ENCODE results near the gene GRHPR.
"Not testable (repeated sequence)": the region's sequence is repeated elsewhere in the genome, so short reads cannot be mapped to it uniquely, and the experiment has no call there.

GRHPR gene

DNA sequence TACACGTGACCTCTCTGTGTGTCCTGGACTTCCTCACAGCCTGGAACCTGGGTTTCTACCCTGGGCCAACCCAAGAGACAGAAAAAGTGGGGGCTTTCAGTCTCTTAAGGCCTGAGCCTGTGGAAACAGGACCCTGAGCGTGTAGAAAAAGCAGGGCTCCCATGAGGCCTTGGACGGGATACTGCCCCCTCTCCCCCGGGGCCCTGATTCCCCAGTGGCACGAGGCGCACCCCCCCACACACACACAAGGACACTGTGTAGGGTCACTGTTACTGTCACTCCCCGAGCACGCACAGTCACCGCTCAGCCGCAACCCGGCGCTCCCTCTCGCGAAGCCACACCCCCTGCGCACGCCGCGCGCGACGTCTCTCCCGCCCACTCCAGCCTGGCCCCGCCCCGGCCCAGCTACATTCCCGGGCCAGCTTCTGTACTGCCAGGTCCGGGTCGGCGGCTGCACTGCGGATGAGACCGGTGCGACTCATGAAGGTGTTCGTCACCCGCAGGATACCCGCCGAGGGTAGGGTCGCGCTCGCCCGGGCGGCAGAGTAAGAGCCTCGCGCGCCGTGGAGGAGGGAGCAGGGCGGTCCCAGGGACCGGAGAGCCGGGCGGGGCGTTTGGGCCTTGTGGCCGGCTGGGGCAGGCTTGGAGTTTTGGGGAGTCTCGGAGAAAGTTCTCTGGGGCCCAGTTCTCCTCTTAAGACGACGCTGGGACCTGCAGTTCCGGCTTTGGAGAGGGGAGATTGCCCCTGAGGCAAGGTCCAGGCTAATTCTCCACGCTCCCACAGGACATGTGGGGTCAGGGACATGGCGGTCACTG is at the start of gene GRHPR:
GRHPR (plus strand) TSS at position 408 of the 816 bp plus-strand sequence; CDS start at position 463, 55 bp downstream.
- peak; percentile 87 for DNase-seq (ENCODE audit: low spot score)

GRCh38 chr9:37372839-37373238 is 49.7 kb upstream of the GRHPR start:
- peak; percentile 63 for DNase-seq (ENCODE audit: low spot score)

GRCh38 chr9:37373621-37374020 is 48.9 kb upstream of the GRHPR start:
- peak; percentile 69 for DNase-seq (ENCODE audit: low spot score)

DNA sequence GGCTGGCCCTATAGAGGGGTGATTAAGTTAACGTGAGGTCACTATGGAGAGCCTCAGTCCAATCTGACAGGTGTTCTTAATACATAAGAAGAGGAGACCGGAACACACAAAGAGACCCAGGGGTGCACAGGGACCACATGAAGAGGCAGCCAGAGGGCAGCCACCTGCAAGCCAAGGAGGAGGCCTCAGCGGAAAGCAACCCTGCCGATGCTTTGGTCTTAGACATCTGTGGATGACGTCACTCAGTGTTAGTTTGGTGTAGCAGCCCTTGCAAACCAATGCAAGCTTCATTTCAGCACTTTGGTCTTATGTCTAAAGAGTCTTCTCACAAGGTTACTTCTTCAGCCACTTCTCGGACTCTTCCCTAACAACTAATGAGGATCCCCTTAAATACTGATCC is 47.6 kb upstream of the GRHPR start:
- peak; percentile 99 for DNase-seq (ENCODE audit: low spot score)

DNA sequence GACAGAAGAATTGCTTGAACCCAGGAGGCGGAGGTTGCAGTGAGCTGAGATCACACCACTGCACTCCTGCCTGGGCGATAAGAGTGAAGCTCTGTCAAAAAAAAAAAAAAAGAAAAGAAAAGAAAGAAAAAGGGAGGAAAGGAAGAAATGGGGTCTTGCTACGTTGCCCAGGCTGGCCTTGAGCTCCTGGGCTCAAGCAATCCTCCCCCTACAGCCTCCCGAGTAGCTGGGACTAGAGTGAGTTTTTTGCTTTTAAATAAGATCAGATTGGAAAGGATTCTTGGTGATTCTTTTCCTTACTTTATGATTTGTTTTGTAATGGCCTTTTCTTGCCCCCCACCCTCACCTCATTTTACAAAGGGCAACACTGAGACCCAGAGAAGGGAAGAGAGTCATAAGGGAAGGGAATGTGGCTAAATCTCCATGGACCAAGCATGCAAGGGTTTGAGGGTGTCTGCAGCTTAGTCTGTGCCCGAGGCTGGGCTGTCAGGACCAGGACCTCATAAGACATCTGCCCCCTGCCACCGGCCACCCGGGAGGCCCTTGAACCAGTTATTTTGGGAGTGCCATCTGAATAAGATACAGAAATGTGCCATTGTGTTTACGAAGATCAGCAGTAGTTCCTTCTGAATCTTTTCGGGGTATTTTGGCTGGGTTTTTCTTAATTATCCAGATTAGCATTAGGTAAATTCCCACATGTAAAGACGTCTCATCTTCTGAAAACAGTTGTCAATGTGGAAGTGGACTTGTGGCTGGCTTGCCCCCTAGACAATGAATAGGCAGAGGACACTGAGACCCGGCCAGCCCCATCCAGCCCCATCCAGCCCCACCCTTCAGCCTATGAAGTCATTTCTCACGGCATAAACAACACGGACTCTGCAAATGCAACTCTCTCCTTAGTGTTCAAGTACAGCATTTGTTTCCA is 44.5 kb upstream of the GRHPR start:
- DNase-seq (ENCODE audit: low spot score): peak; percentile 47

DNA sequence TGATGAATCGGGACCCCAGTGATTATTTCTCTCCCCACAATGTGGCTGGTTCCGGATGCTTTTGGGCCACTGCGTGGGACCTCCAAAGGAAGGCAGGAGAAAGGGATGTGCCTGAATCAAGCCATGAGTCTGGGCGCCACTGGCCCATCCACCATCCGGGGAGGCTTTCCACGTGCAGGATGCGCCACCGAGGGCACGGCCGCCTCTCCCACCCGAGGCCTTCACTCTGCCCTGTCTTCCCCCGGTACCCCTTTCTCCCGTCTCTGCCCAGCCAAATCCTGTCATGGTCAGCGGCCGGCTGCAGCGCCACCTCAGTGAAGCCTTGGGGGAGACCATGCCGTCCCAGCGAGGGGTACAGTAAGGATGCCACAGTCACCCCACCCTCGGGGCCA is 43.9 kb upstream of the GRHPR start:
- no peak for DNase-seq (ENCODE audit: low spot score)

- DNase-seq (ENCODE audit: low spot score): no peak
These were observed 42.7 kb upstream of the GRHPR start for GRCh38 chr9:37379835-37380234.

- peak; percentile 60 for DNase-seq (ENCODE audit: low spot score)
These were observed 41.9 kb upstream of the GRHPR start for GRCh38 chr9:37380570-37380969.

GRCh38 chr9:37381094-37381741 is 41.3 kb upstream of the GRHPR start:
- DNase-seq (ENCODE audit: low spot score): peak; percentile 62

DNA sequence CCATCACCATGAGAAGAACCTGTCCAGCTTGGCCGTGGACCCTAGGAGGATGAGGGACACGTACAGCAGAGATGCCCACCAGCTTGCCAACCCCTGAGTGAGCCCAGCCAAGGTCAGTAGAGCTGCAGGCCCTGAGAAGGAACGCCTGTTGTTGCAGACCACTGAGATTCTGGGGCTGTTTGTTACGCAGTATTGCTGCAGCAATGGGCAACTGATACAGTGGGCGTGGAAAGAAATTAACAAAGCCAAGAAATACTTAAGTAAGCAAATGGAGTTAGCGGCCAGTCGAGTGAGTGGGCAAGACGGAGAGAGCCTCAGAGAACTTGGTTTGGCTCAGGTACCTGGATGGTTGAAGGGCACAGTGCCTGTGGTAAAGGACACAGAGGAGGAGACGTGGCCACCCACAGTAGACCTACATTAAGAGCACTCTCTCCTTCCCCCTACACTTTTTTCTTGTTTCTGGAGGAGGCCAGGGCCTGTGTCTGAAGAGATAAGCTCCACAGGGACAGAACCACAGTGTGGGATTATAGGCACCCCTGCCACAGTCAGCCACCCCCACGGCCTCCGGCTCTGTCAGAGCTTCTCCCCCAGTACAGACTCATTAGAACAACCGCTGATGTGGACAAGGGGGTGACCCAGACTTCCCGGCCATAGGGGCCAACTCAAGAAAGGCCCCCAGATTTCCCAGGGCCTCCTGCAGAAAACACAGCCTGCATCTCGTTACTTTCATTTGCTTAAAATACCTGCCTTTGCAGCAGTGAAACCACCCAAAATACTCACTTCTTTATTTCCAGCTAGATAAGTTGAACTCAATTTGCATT is 40.1 kb upstream of the GRHPR start:
- DNase-seq (ENCODE audit: low spot score): peak; percentile 66

DNA sequence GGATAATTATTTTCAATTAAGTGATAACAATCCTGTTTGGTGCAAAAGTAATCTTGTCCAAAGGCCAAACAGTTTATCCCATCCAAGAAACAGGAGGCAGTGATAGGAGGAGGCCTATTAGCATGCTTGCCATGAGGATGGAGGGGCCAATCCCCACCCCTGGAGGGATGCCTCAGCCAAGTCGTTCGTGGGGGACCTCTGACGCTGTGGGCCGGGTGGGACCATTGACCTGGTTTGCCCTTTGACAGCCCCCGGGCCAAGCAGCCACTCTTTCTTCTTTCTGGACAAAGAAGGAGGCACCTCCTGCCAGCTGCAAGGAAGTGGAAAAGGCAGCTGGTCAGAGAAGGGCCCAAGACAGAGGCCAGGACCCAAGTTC is 39.5 kb upstream of the GRHPR start:
- DNase-seq (ENCODE audit: low spot score): no peak

DNA sequence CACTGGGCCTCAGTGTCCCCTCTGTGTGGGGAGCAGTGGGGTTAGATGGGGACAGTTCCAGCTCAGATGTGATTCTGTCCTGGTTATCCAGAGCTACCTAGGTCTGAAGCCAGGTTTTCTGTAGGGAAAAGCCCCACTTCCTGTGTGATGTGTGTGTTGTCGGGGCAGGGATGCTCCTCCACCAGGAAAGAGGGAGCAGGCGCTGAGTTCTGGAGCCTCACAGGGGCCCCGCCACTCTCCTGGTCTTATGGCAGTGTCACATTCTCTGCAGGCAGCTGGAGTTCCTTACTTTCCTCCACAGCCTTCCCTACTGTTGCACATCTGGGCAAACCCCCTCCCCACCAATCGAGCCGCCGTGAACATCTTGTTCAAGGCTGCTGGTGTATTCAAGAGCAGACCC is 39.1 kb upstream of the GRHPR start:
- no peak for DNase-seq (ENCODE audit: low spot score)

- no peak for DNase-seq (ENCODE audit: low spot score)
These were observed 38.4 kb upstream of the GRHPR start for GRCh38 chr9:37383876-37384746.

DNA sequence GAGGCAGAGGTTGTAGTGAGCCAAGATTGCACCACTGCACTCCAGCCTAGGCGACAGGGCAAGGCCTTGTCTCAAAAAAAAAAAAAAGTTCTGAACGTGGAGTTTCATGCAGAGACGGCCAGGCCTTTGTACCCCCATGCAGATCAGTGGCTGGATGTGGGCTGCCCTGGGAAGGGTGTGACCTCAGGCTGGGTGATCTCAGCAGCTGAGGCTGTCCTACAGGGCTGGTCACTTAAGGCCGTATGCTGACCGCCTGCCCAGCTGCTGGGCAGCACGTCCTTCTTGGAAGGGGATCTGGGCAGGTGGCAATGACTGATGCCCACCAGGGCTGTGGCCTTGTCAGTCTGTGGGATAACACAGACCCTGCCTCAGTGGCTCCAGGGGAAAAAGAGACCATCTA is 37.2 kb upstream of the GRHPR start:
- DNase-seq (ENCODE audit: low spot score): no peak

GRCh38 chr9:37386988-37387387 is 35.5 kb upstream of the GRHPR start:
- peak; percentile 87 for DNase-seq (ENCODE audit: low spot score)

DNA sequence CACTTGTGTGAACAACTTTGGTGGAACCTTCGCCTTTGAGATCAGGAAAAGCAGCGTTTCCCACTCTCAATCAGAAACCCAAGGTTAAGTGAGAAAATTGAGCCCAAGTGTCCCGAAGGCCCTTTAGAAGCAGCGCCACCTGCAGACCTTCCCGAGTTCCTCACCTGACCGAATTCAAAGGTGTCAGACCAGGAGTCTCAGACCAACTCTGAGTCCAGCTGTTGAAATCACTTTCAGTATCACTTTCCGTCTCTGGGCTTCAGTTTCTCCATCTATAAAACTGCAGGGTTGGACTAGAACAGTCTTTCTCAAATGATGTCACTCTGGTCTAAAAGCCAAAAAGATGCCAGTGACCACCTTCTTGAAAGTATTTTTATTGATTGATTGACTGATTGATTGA is 31.7 kb upstream of the GRHPR start:
- peak; percentile 93 for DNase-seq (ENCODE audit: low spot score)

GRCh38 chr9:37392272-37392671 is 30.2 kb upstream of the GRHPR start:
- DNase-seq (ENCODE audit: low spot score): no peak

DNA sequence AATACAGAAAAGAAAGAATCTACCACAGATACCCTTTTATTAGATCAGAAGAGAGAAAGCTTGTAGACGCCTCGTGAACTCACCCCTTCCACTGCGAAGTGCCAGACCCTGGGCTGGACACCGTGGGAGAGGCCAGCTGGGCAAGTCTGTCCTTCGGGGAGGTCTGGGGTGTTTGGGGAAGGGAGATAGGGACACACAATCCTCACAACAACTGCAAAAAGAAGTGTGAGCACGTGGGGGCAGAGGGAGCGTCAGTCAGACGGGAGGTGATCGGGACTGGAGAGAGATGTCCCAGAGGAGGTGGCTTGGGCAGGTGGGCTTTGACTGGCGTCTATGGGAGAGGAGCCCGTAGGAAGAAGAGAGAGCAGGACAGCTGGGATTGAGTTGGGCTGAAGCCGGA is 27.3 kb upstream of the GRHPR start:
- no peak for DNase-seq (ENCODE audit: low spot score)

DNA sequence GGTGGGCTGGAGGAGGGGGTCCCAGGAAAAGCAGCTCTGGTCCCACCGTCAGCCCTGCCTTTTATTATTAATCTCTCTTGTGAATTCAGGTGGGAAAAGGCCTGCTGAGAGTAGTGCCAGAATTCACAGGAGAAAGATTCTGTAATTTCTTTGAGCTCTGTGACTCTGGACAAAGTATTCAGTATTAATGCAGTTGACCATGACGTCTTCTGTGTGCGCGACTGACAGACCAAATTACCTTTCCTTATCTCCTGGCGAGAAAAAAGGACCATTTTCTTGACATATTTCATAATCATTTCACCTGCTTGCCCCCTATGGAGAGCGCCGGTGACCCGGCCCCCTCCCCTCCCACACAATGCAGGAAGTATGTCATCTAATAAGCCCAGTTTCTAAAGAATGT is 26.8 kb upstream of the GRHPR start:
- no peak for DNase-seq (ENCODE audit: low spot score)

GRCh38 chr9:37397948-37398347 is 24.5 kb upstream of the GRHPR start:
- not testable (repeated sequence) for DNase-seq (ENCODE audit: low spot score)

All from NAMALWA (cell line).